CD4-positive, alpha-beta T cell treated with Interferon gamma for 1 hour (primary cell): ENCODE measurements around the gene SLC5A12.

Experiments
- DNase-seq: peaks from one replicate; pipeline ENCODE4 v3.0.0-alpha.2; 2020

SLC5A12 gene

DNA sequence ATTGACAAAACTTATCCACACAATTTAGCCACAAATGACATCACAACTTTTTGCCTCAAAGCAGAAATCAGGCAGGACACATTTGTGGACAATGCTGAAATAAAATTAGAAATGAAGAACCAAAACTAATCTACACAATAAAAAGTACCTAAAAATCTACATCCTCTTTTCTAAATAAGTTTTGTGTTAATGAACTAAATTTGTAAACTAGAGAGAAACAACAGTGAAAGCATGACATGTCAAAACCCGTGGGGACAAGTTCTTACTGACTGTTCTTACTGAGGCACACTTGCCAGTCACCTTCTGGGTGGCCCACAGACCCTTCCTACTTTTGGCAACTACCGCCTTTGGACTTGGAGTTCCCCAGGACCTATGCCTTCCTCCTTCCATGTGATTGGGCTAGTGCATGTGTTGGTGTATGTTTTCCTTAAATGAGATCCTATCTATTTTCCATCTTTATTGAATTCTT is 89.1 kb downstream of the SLC5A12 start:
- no peak for DNase-seq

DNA sequence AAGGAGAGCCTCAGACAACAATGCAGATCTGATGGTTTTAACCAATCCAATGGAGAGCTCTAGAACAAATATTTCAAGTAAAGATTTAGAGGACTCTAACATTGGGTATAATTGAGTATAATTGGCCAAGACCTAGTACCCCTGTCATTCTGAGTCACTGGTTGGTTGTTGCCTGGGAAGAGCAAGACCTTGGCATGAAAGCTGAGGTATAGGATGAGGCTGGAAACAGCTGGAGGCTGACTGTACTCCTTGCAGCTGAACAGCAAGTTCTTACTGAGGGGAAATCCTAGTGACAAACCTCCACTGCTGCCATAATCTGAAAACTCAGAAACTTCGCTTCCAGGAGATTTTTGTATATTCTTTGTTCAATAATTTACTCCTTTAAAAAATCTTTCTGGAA is 95.5 kb downstream of the SLC5A12 start:
- DNase-seq = no peak

- no peak for DNase-seq
Observed at GRCh38 chr11:26623076-26623659, 98.7 kb downstream of the SLC5A12 start.

- DNase-seq = no peak
Observed at GRCh38 chr11:26622181-26622580, 99.7 kb downstream of the SLC5A12 start.

GRCh38 chr11:26621132-26621531 is 100.7 kb downstream of the SLC5A12 start:
- DNase-seq = no peak

- DNase-seq = no peak
Observed at GRCh38 chr11:26620282-26621045, 101.4 kb downstream of the SLC5A12 start.

DNA sequence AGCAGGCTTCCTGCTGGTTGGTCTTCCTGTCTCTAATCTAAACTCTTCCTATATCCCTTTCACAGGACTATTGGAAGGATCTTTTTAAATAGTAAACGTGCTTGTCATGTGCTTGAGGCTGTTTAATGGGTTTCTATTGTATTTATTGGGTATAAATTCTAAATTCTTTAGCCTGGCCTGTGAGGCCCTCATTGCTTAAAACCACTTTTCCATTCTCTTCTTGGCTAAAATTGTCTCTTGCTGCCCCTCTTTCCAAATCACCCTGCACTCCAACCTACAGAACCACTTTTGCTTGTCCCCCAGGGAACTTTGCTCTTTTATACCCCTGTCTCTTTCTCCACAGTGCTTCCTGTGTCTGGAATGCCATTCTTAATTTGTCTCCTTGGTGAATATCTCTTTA is 103.4 kb downstream of the SLC5A12 start:
- no peak for DNase-seq
